ENCODE results near the gene PRR36. TPM values are rescaled to one million over a fixed set of nuclear protein-coding genes. Genes with fewer than 3 reads are reported as not detected.

Gene PRR36
- total RNA-seq, 4 donors from 2014 or later: 0.13 to 0.45 (median 0.20) TPM

- no peak for DNase-seq
- Histone ChIP-seq H3K4me3 (replicated peaks in 1 of 3) (no peak overlapping the region), H3K9me3 (no peaks in the 10 kb centered on the region), H3K27me3 (no peaks in the 10 kb centered on the region), H3K4me1 (no peaks in the 10 kb centered on the region), H3K36me3 (no peaks in the 10 kb centered on the region), H3K27ac (no peak overlapping the region)
- 92% methylated on average over 4 of the region's 4 CpGs for WGBS, 2 donors
- intact Hi-C loops (cut with DNase I): no loop called here
- TF ChIP-seq, protein P1, sequence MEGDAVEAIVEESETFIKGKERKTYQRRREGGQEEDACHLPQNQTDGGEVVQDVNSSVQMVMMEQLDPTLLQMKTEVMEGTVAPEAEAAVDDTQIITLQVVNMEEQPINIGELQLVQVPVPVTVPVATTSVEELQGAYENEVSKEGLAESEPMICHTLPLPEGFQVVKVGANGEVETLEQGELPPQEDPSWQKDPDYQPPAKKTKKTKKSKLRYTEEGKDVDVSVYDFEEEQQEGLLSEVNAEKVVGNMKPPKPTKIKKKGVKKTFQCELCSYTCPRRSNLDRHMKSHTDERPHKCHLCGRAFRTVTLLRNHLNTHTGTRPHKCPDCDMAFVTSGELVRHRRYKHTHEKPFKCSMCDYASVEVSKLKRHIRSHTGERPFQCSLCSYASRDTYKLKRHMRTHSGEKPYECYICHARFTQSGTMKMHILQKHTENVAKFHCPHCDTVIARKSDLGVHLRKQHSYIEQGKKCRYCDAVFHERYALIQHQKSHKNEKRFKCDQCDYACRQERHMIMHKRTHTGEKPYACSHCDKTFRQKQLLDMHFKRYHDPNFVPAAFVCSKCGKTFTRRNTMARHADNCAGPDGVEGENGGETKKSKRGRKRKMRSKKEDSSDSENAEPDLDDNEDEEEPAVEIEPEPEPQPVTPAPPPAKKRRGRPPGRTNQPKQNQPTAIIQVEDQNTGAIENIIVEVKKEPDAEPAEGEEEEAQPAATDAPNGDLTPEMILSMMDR (IDR thresholded peaks at IDR 0.05): no peak
- no peak for TF ChIP-seq POLR2A (IDR thresholded peaks at IDR 0.05)
These were observed 51.2 kb downstream of the PRR36 start for GRCh38 chr19:7822910-7823515.

DNA sequence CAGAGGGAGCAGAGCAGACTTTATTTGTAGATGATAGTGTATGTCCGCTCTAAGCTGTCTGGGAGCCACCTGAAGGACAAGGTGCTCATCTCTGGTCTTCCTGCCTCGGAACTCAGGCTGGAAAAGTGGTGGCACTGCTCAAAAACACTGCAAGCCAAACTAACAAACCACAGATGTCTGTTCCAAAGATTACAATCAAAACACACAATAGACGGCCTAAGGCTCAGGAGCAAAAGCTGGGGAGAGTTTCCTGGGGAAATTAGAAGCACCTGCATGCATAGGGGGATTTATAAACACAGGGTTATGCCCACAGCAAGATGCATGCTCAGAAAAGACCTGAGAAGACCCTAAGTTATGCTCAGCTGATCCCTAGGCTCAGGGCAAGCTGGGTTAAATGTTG lies 53.6 kb downstream of the PRR36 start:
- intact Hi-C loops (cut with DNase I): no loop called here
- Histone ChIP-seq H3K4me3 (replicated peaks in 1 of 3) (no peak overlapping the region), H3K36me3 (no peaks in the 10 kb centered on the region), H3K9me3 (no peaks in the 10 kb centered on the region), H3K27me3 (no peaks in the 10 kb centered on the region), H3K4me1 (no peaks in the 10 kb centered on the region), H3K27ac (no peak overlapping the region)
- 26 to 27% methylated on average over 3 of the region's 3 CpGs for WGBS, 2 donors
- TF ChIP-seq, protein P1 (IDR thresholded peaks at IDR 0.05): no peak
- TF ChIP-seq POLR2A (IDR thresholded peaks at IDR 0.05): no peak
- no peak for DNase-seq

GRCh38 chr19:7819337-7819736 lies 54.9 kb downstream of the PRR36 start:
- H3K36me3 ChIP-seq: no peaks in the 10 kb centered on the region
- no peaks in the 10 kb centered on the region for H3K9me3 ChIP-seq
- 91 to 93% methylated on average over 2 of the region's 2 CpGs for WGBS, 2 donors
- no peak for DNase-seq
- TF ChIP-seq, protein P1 (IDR thresholded peaks at IDR 0.05): no peak
- TF ChIP-seq POLR2A (IDR thresholded peaks at IDR 0.05): no peak
- intact Hi-C loops (cut with DNase I): no loop called here
- no peaks in the 10 kb centered on the region for H3K27me3 ChIP-seq
- no peak overlapping the region for H3K27ac ChIP-seq
- no peak overlapping the region for H3K4me3 ChIP-seq (replicated peaks in 1 of 3)
- no peaks in the 10 kb centered on the region for H3K4me1 ChIP-seq

GRCh38 chr19:7818806-7819205 lies 55.4 kb downstream of the PRR36 start:
- TF ChIP-seq, protein P1 (IDR thresholded peaks at IDR 0.05): no peak
- TF ChIP-seq POLR2A (IDR thresholded peaks at IDR 0.05): no peak
- Histone ChIP-seq H3K27ac (no peak overlapping the region), H3K9me3 (no peaks in the 10 kb centered on the region), H3K4me1 (no peaks in the 10 kb centered on the region), H3K27me3 (no peaks in the 10 kb centered on the region), H3K4me3 (replicated peaks in 1 of 3) (no peak overlapping the region), H3K36me3 (no peaks in the 10 kb centered on the region)
- no peak for DNase-seq
- 47 to 100% methylated on average over 1 to 2 of the region's 2 CpGs for WGBS, 2 donors
- intact Hi-C loops (cut with DNase I): no loop called here

Other genes starting within 250 kb of the PRR36 start
- 10 to 100 TPM; 53.7 to 77.2 (median 55.4) TPM for gene XAB2, start 244.8 kb downstream of the PRR36 start, total RNA-seq
- 10 to 100 TPM in 3 of 4 donors, 1 to 10 TPM in 1; 6.0 to 45.5 (median 13.9) TPM for gene PET100, start 244.6 kb downstream of the PRR36 start, total RNA-seq
- 1 to 10 TPM in 2 of 4 donors, not detected in 2; 1.1 to 1.3 TPM for gene PCP2, start 240.7 kb downstream of the PRR36 start, total RNA-seq
- gene STXBP2, start 237.3 kb downstream of the PRR36 start, total RNA-seq: 10 to 100 TPM; 48.8 to 89.2 (median 70.2) TPM
- not detected for gene RETN, start 205.3 kb downstream of the PRR36 start, total RNA-seq
- 1 to 10 TPM in 1 of 4 donors, under 1 TPM in 1, not detected in 2; 0.54 to 1.7 TPM for gene MCEMP1, start 197.3 kb downstream of the PRR36 start, total RNA-seq
- 100 to 1,000 TPM in 2 of 4 donors, 10 to 100 TPM in 2; 46.8 to 111 (median 93.1) TPM for gene TRAPPC5, start 193.6 kb downstream of the PRR36 start, total RNA-seq
- not detected for gene FCER2, start 172.3 kb downstream of the PRR36 start, total RNA-seq
- gene CLEC4G, start 142.3 kb downstream of the PRR36 start, total RNA-seq: 1 to 10 TPM in 2 of 4 donors, under 1 TPM in 2; 0.22 to 2.0 (median 0.81) TPM
- 1 to 10 TPM; 1.5 to 6.4 (median 3.3) TPM for gene CD209, start 126.9 kb downstream of the PRR36 start, total RNA-seq
- gene CLEC4M, start 111.1 kb downstream of the PRR36 start, total RNA-seq: under 1 TPM in 1 of 4 donors, not detected in 3; 0.13 TPM
- gene EVI5L, start 44.2 kb downstream of the PRR36 start, total RNA-seq: 10 to 100 TPM in 3 of 4 donors, 1 to 10 TPM in 1; 9.8 to 29.3 (median 21.8) TPM
- 1 to 10 TPM; 1.4 to 3.3 (median 2.3) TPM for gene LRRC8E, start 14.1 kb upstream of the PRR36 start, total RNA-seq
- gene MAP2K7, start 29.5 kb upstream of the PRR36 start, total RNA-seq: 10 to 100 TPM in 3 of 4 donors, 1 to 10 TPM in 1; 9.1 to 18.6 (median 14.9) TPM
- not detected for gene TGFBR3L, start 40.4 kb upstream of the PRR36 start, total RNA-seq
- gene SNAPC2, start 45.9 kb upstream of the PRR36 start, total RNA-seq: 10 to 100 TPM in 2 of 4 donors, 1 to 10 TPM in 2; 9.3 to 14.0 (median 11.5) TPM
- gene CTXN1, start 51.7 kb upstream of the PRR36 start, total RNA-seq: 1 to 10 TPM; 1.4 to 3.0 (median 2.0) TPM
- 10 to 100 TPM; 47.4 to 85.6 (median 56.6) TPM for gene TIMM44, start 69.3 kb upstream of the PRR36 start, total RNA-seq
- gene ELAVL1, start 131.3 kb upstream of the PRR36 start, total RNA-seq: 10 to 100 TPM; 24.2 to 46.7 (median 42.4) TPM
- gene CCL25, start 178.4 kb upstream of the PRR36 start, total RNA-seq: not detected

All from thyroid gland (tissue), 4 donors.